NCI-H2107 treated with DMSO at 0.1 percent for 48 hours (cell line): ENCODE data around the gene TMEM26.

ENCODE experiments used
- DNase-seq: peaks from one replicate; lab custom pipeline; 2025; ENCODE audit not compliant: unreplicated experiment; lab: John Stamatoyannopoulos, UW

The TMEM26 gene

GRCh38 chr10:61452655-61453641, at the start of gene TMEM26:
TSS of gene TMEM26 (minus strand) at chr10:61453381. CDS start at chr10:61453081, 300 bp downstream.
- no peak for DNase-seq

GRCh38 chr10:61500460-61500859, 47.3 kb upstream of the TMEM26 start:
- no peak for DNase-seq

GRCh38 chr10:61492364-61492995, 39.3 kb upstream of the TMEM26 start:
- no peak for DNase-seq

GRCh38 chr10:61487506-61487905, 34.3 kb upstream of the TMEM26 start:
- DNase-seq, result no peak

GRCh38 chr10:61486738-61487396, 33.7 kb upstream of the TMEM26 start:
- no peak for DNase-seq

- no peak for DNase-seq
Measured at GRCh38 chr10:61486251-61486650, 33.1 kb upstream of the TMEM26 start.

- no peak for DNase-seq
Measured at GRCh38 chr10:61481597-61481996, 28.4 kb upstream of the TMEM26 start.

GRCh38 chr10:61480208-61480607, 27.0 kb upstream of the TMEM26 start:
- no peak for DNase-seq

- DNase-seq, result no peak
Measured at GRCh38 chr10:61478621-61479312, 25.6 kb upstream of the TMEM26 start.

GRCh38 chr10:61477451-61477850, 24.3 kb upstream of the TMEM26 start:
- no peak for DNase-seq

- no peak for DNase-seq
Measured at GRCh38 chr10:61476529-61476928, 23.3 kb upstream of the TMEM26 start.

GRCh38 chr10:61475449-61475873, 22.3 kb upstream of the TMEM26 start:
- no peak for DNase-seq

GRCh38 chr10:61472090-61472674, 19.0 kb upstream of the TMEM26 start:
- DNase-seq, result no peak

- DNase-seq, result no peak
Measured at GRCh38 chr10:61471491-61471890, 18.3 kb upstream of the TMEM26 start.

- no peak for DNase-seq
Measured at GRCh38 chr10:61470740-61471139, 17.6 kb upstream of the TMEM26 start.

- DNase-seq, result no peak
Measured at GRCh38 chr10:61465901-61466632, 12.9 kb upstream of the TMEM26 start.

GRCh38 chr10:61465171-61465496, 12.0 kb upstream of the TMEM26 start:
- no peak for DNase-seq

GRCh38 chr10:61464461-61465170, 11.4 kb upstream of the TMEM26 start:
- no peak for DNase-seq
